ENCODE measurements around the gene SCMH1. TPM values are rescaled to one million over a fixed set of nuclear protein-coding genes. Genes with fewer than 3 reads are reported as not detected.

Gene SCMH1
- polyA plus RNA-seq, 1 of the 3 experiments (the other 2 are of a cell fraction), result 38.5 TPM

DNA sequence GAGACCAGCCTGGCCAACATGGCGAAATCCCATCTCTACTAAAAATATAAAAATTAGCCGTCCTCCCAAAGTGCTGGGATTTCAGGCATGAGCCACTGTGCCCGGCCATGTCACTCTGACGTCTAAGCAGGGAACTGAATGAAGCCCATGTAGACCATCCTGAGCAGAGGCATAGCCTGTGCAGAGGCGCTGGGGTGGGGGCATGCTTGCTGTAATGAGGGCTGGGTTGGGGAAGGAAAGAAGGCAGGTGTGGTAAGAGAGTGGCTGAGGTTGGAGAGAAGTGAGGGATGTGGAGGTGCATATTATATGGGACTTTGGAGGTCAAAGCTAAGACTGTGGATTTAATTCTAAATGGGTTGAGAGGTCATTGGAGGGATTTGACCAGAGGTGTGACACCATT lies 47.1 kb upstream of the SCMH1 start:
- H2AFZ ChIP-seq (ENCODE audit: low read depth), result no peak overlapping the region
- H3K9ac ChIP-seq, result no peak overlapping the region
- no peaks in the 10 kb centered on the region for H3K9me2 ChIP-seq
- no peak overlapping the region for H3K27ac ChIP-seq (ENCODE audit: low read depth in 2 of 2, low read length in 1 of 2)
- CTCF ChIA-PET, result interaction anchor here (0.7 to 1.8 kb wide), 4 partner anchors 23 to 128 kb away, joined by 3 to 5 read pairs (median 4); no protein-coding TSS in a partner anchor
- H3K27me3 ChIP-seq (ENCODE audit: insufficient read depth), result peaks cover 15% of the 10 kb centered on the region; the same call in 1 of the 2 replicates
- no peaks in the 10 kb centered on the region for H3K36me3 ChIP-seq (replicated peaks in 1 of 2; ENCODE audit: control insufficient read depth in 1 of 2, insufficient read depth in 2 of 2, low read length in 1 of 2)
- no peaks in the 10 kb centered on the region for H4K20me1 ChIP-seq (ENCODE audit: insufficient read depth)
- no peaks in the 10 kb centered on the region for H3F3A ChIP-seq (replicated peaks; ENCODE audit: insufficient read depth)
- POLR2A ChIA-PET, result no interaction called here
- no peak overlapping the region for H3K4me3 ChIP-seq (ENCODE audit: low read depth in 2 of 2, low read length in 1 of 2)
- H3K79me2 ChIP-seq (ENCODE audit: insufficient read depth), result no peaks in the 10 kb centered on the region
- no peak for DNase-seq
- peaks cover 0 to 8% of the 10 kb centered on the region in 2 experiments; a peak in 1 of 4 replicates for H3K4me1 ChIP-seq (ENCODE audit: control insufficient read depth in 1 of 2, insufficient read depth in 2 of 2, low read depth in 1 of 2, low read length in 1 of 2)
- H3K9me3 ChIP-seq, result no peaks in the 10 kb centered on the region
- H3K4me2 ChIP-seq, result no peak overlapping the region
- TF ChIP-seq RAD21 (IDR thresholded peaks at IDR 0.05; ENCODE audit: low read length) (no peak), TAF1 (IDR thresholded peaks at IDR 0.05; ENCODE audit: borderline replicate concordance, low read depth, low read length) (no peak), NFIC (IDR thresholded peaks at IDR 0.05; ENCODE audit: borderline replicate concordance) (no peak), SIN3A (IDR thresholded peaks at IDR 0.05; ENCODE audit: borderline replicate concordance, low read depth, low read length) (no peak), EP300 (IDR thresholded peaks at IDR 0.05; ENCODE audit: borderline replicate concordance in 1 of 2, low read depth in 1 of 2, low read length in 1 of 2) (no peak), SMC3 (IDR thresholded peaks at IDR 0.05; ENCODE audit: low read depth, low read length) (no peak), MEF2A (IDR thresholded peaks at IDR 0.05; ENCODE audit: borderline replicate concordance, low read depth) (no peak), FOSL2 (IDR thresholded peaks at IDR 0.05; ENCODE audit: borderline replicate concordance, low read depth) (no peak), ELF1 (IDR thresholded peaks at IDR 0.05) (no peak), TCF12 (IDR thresholded peaks at IDR 0.05) (no peak), GABPA (IDR thresholded peaks at IDR 0.05; ENCODE audit: low read depth) (no peak), FOXM1 (IDR thresholded peaks at IDR 0.05; ENCODE audit: low read depth) (no peak), YY1 (IDR thresholded peaks at IDR 0.05; ENCODE audit: low read depth) (no peak)
- TF ChIP-seq, protein P1, sequence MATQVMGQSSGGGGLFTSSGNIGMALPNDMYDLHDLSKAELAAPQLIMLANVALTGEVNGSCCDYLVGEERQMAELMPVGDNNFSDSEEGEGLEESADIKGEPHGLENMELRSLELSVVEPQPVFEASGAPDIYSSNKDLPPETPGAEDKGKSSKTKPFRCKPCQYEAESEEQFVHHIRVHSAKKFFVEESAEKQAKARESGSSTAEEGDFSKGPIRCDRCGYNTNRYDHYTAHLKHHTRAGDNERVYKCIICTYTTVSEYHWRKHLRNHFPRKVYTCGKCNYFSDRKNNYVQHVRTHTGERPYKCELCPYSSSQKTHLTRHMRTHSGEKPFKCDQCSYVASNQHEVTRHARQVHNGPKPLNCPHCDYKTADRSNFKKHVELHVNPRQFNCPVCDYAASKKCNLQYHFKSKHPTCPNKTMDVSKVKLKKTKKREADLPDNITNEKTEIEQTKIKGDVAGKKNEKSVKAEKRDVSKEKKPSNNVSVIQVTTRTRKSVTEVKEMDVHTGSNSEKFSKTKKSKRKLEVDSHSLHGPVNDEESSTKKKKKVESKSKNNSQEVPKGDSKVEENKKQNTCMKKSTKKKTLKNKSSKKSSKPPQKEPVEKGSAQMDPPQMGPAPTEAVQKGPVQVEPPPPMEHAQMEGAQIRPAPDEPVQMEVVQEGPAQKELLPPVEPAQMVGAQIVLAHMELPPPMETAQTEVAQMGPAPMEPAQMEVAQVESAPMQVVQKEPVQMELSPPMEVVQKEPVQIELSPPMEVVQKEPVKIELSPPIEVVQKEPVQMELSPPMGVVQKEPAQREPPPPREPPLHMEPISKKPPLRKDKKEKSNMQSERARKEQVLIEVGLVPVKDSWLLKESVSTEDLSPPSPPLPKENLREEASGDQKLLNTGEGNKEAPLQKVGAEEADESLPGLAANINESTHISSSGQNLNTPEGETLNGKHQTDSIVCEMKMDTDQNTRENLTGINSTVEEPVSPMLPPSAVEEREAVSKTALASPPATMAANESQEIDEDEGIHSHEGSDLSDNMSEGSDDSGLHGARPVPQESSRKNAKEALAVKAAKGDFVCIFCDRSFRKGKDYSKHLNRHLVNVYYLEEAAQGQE (IDR thresholded peaks at IDR 0.05; ENCODE audit: low read depth, low read length), result no peak
- TF ChIP-seq, protein P2, sequence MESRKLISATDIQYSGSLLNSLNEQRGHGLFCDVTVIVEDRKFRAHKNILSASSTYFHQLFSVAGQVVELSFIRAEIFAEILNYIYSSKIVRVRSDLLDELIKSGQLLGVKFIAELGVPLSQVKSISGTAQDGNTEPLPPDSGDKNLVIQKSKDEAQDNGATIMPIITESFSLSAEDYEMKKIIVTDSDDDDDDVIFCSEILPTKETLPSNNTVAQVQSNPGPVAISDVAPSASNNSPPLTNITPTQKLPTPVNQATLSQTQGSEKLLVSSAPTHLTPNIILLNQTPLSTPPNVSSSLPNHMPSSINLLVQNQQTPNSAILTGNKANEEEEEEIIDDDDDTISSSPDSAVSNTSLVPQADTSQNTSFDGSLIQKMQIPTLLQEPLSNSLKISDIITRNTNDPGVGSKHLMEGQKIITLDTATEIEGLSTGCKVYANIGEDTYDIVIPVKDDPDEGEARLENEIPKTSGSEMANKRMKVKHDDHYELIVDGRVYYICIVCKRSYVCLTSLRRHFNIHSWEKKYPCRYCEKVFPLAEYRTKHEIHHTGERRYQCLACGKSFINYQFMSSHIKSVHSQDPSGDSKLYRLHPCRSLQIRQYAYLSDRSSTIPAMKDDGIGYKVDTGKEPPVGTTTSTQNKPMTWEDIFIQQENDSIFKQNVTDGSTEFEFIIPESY (IDR thresholded peaks at IDR 0.05; ENCODE audit: borderline replicate concordance, low read depth), result no peak
- TF ChIP-seq, protein P3, sequence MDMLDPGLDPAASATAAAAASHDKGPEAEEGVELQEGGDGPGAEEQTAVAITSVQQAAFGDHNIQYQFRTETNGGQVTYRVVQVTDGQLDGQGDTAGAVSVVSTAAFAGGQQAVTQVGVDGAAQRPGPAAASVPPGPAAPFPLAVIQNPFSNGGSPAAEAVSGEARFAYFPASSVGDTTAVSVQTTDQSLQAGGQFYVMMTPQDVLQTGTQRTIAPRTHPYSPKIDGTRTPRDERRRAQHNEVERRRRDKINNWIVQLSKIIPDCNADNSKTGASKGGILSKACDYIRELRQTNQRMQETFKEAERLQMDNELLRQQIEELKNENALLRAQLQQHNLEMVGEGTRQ (IDR thresholded peaks at IDR 0.05; ENCODE audit: borderline replicate concordance, low read depth, low read length), result no peak
- TF ChIP-seq, protein P4, sequence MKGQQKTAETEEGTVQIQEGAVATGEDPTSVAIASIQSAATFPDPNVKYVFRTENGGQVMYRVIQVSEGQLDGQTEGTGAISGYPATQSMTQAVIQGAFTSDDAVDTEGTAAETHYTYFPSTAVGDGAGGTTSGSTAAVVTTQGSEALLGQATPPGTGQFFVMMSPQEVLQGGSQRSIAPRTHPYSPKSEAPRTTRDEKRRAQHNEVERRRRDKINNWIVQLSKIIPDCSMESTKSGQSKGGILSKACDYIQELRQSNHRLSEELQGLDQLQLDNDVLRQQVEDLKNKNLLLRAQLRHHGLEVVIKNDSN (IDR thresholded peaks at IDR 0.05; ENCODE audit: borderline replicate concordance, low read depth), result no peak
- TF ChIP-seq, protein P5, sequence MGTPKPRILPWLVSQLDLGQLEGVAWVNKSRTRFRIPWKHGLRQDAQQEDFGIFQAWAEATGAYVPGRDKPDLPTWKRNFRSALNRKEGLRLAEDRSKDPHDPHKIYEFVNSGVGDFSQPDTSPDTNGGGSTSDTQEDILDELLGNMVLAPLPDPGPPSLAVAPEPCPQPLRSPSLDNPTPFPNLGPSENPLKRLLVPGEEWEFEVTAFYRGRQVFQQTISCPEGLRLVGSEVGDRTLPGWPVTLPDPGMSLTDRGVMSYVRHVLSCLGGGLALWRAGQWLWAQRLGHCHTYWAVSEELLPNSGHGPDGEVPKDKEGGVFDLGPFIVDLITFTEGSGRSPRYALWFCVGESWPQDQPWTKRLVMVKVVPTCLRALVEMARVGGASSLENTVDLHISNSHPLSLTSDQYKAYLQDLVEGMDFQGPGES (IDR thresholded peaks at IDR 0.05; ENCODE audit: low read depth, low read length), result no peak
- 69% methylated on average over 5 of the region's 5 CpGs for WGBS (ENCODE audit: low lambda C conversion rate)

Measured in SK-N-SH (cell line).